SU-DHL-6 (cell line): ENCODE measurements around the gene ALK.

Experiments
- CTCF ChIP-seq: fragments of 200-600 bp; sonication (generic); IDR thresholded peaks from one replicate; pipeline ENCODE4 v1.5.1; 2017; ENCODE audit warnings: antibody characterized with exemption, mild to moderate bottlenecking, low read length, moderate library complexity; ENCODE audit not compliant: insufficient read depth, poor library complexity, severe bottlenecking
- EZH2phosphoT487 ChIP-seq: fragments of 200-600 bp; sonication (generic), shearing (Covaris generic); conservative IDR thresholded peaks from 2 replicates; pipeline ENCODE4 v1.6.1; 2018; ENCODE audit warnings: mild to moderate bottlenecking, antibody characterized with exemption, low read length, moderate library complexity, mixed read lengths

GRCh38 chr2:29765721-29766120, 155.7 kb downstream of the ALK start:
- no peak for TF ChIP-seq CTCF
- TF ChIP-seq EZH2phosphoT487 = no peak
